Activated naive CD8-positive, alpha-beta T cell (primary cell): ENCODE data around the gene RGS19.

Source experiments
- H3K27ac Mint-ChIP-seq: one replicate; pipeline ENCODE4 v1.8.0; 2021; ENCODE audit warnings: mixed read lengths
- H3K27me3 Mint-ChIP-seq: one replicate; pipeline ENCODE4 v1.8.0; 2021; ENCODE audit warnings: mixed read lengths
- H3K36me3 Mint-ChIP-seq: one replicate; pipeline ENCODE4 v1.8.0; 2021; ENCODE audit warnings: mixed read lengths
- H3K4me1 Mint-ChIP-seq: one replicate; pipeline ENCODE4 v1.8.0; 2021; ENCODE audit warnings: low read depth, mixed read lengths
- H3K4me3 Mint-ChIP-seq: one replicate; pipeline ENCODE4 v1.8.0; 2021; ENCODE audit warnings: mild to moderate bottlenecking, mixed read lengths
- H3K9me3 Mint-ChIP-seq: one replicate; pipeline ENCODE4 v1.8.0; 2021; ENCODE audit warnings: low read depth, mixed read lengths

Gene RGS19

GRCh38 chr20:64068386-64069208, 10.7 kb downstream of the RGS19 start:
- peaks cover 36% of the 10 kb centered on the region for H3K4me1 Mint-ChIP-seq
- H3K4me3 Mint-ChIP-seq = no peak overlapping the region
- no peaks in the 10 kb centered on the region for H3K36me3 Mint-ChIP-seq
- H3K27ac Mint-ChIP-seq = no peak overlapping the region
- H3K9me3 Mint-ChIP-seq = no peaks in the 10 kb centered on the region
- H3K27me3 Mint-ChIP-seq = no peaks in the 10 kb centered on the region

GRCh38 chr20:64067733-64068307, 11.5 kb downstream of the RGS19 start:
- H3K36me3 Mint-ChIP-seq = no peaks in the 10 kb centered on the region
- no peak overlapping the region for H3K4me3 Mint-ChIP-seq
- H3K27me3 Mint-ChIP-seq = no peaks in the 10 kb centered on the region
- H3K4me1 Mint-ChIP-seq = peaks cover 36% of the 10 kb centered on the region
- H3K9me3 Mint-ChIP-seq = no peaks in the 10 kb centered on the region
- H3K27ac Mint-ChIP-seq = no peak overlapping the region

GRCh38 chr20:64067005-64067632, 12.2 kb downstream of the RGS19 start:
- H3K36me3 Mint-ChIP-seq = no peaks in the 10 kb centered on the region
- no peak overlapping the region for H3K4me3 Mint-ChIP-seq
- no peaks in the 10 kb centered on the region for H3K9me3 Mint-ChIP-seq
- H3K27ac Mint-ChIP-seq = no peak overlapping the region
- peaks cover 36% of the 10 kb centered on the region for H3K4me1 Mint-ChIP-seq
- no peaks in the 10 kb centered on the region for H3K27me3 Mint-ChIP-seq

- Mint-ChIP-seq H3K27me3 (no peaks in the 10 kb centered on the region), H3K9me3 (no peaks in the 10 kb centered on the region), H3K36me3 (no peaks in the 10 kb centered on the region), H3K4me1 (peaks cover 38% of the 10 kb centered on the region), H3K27ac (no peak overlapping the region), H3K4me3 (peak overlapping the region; percentile 44)
Observed at GRCh38 chr20:64065974-64066343, 13.4 kb downstream of the RGS19 start.

GRCh38 chr20:64065062-64065973, 14.0 kb downstream of the RGS19 start:
- no peaks in the 10 kb centered on the region for H3K27me3 Mint-ChIP-seq
- no peaks in the 10 kb centered on the region for H3K36me3 Mint-ChIP-seq
- H3K4me3 Mint-ChIP-seq = peak overlapping the region; percentile 44
- H3K27ac Mint-ChIP-seq = peak overlapping the region; percentile 58
- peaks cover 38% of the 10 kb centered on the region for H3K4me1 Mint-ChIP-seq
- H3K9me3 Mint-ChIP-seq = no peaks in the 10 kb centered on the region

- H3K9me3 Mint-ChIP-seq = no peaks in the 10 kb centered on the region
- peaks cover 38% of the 10 kb centered on the region for H3K4me1 Mint-ChIP-seq
- H3K36me3 Mint-ChIP-seq = no peaks in the 10 kb centered on the region
- peak overlapping the region; percentile 70 for H3K27ac Mint-ChIP-seq
- no peaks in the 10 kb centered on the region for H3K27me3 Mint-ChIP-seq
- H3K4me3 Mint-ChIP-seq = peak overlapping the region; percentile 90
Observed at GRCh38 chr20:64064145-64064698, 15.1 kb downstream of the RGS19 start.

GRCh38 chr20:64063389-64064144, 15.8 kb downstream of the RGS19 start:
- H3K4me1 Mint-ChIP-seq = peaks cover 35% of the 10 kb centered on the region
- H3K36me3 Mint-ChIP-seq = no peaks in the 10 kb centered on the region

GRCh38 chr20:64062596-64063388, 16.5 kb downstream of the RGS19 start, which contains the start of gene TCEA2:
TSS of gene TCEA2 (plus strand) at chr20:64063198. CDS start at chr20:64063313, 115 bp downstream.
- H3K9me3 Mint-ChIP-seq = no peaks in the 10 kb centered on the region
- peaks cover 37% of the 10 kb centered on the region for H3K4me1 Mint-ChIP-seq
- H3K36me3 Mint-ChIP-seq = no peaks in the 10 kb centered on the region
- no peaks in the 10 kb centered on the region for H3K27me3 Mint-ChIP-seq
- peak within 1 kb of the TSS; percentile 70 for H3K27ac Mint-ChIP-seq
- H3K4me3 Mint-ChIP-seq = peak within 1 kb of the TSS; percentile 90

More at GRCh38 chr20:64063389-64064144, 15.8 kb downstream of the RGS19 start:
- Mint-ChIP-seq H3K27ac (peak overlapping the region; percentile 70), H3K9me3 (no peaks in the 10 kb centered on the region), H3K4me3 (peak overlapping the region; percentile 90), H3K27me3 (no peaks in the 10 kb centered on the region)

- peak overlapping the region; percentile 53 for H3K4me3 Mint-ChIP-seq
- peaks cover 39% of the 10 kb centered on the region for H3K4me1 Mint-ChIP-seq
- no peaks in the 10 kb centered on the region for H3K27me3 Mint-ChIP-seq
- H3K36me3 Mint-ChIP-seq = no peaks in the 10 kb centered on the region
- H3K27ac Mint-ChIP-seq = no peak overlapping the region
- H3K9me3 Mint-ChIP-seq = no peaks in the 10 kb centered on the region
Observed at GRCh38 chr20:64062276-64062595, 17.1 kb downstream of the RGS19 start.

- Mint-ChIP-seq H3K9me3 (no peaks in the 10 kb centered on the region), H3K4me1 (peaks cover 11% of the 10 kb centered on the region), H3K36me3 (no peaks in the 10 kb centered on the region), H3K27me3 (peaks cover 3% of the 10 kb centered on the region), H3K27ac (no peak overlapping the region), H3K4me3 (no peak overlapping the region)
Observed at GRCh38 chr20:64058536-64058935, 20.8 kb downstream of the RGS19 start.

GRCh38 chr20:64057628-64058498, 21.5 kb downstream of the RGS19 start:
- Mint-ChIP-seq H3K4me3 (peak overlapping the region; percentile 5), H3K27ac (no peak overlapping the region), H3K9me3 (no peaks in the 10 kb centered on the region), H3K27me3 (peaks cover 4% of the 10 kb centered on the region), H3K4me1 (peaks cover 11% of the 10 kb centered on the region), H3K36me3 (no peaks in the 10 kb centered on the region)

GRCh38 chr20:64056889-64057627, 22.3 kb downstream of the RGS19 start:
- Mint-ChIP-seq H3K27ac (no peak overlapping the region), H3K4me1 (peaks cover 11% of the 10 kb centered on the region), H3K27me3 (peaks cover 4% of the 10 kb centered on the region), H3K4me3 (peak overlapping the region; percentile 5), H3K36me3 (no peaks in the 10 kb centered on the region), H3K9me3 (no peaks in the 10 kb centered on the region)
